ENCODE data around the gene RADIL.

- no peak for TF ChIP-seq CTCF (IDR thresholded peaks at IDR 0.05)
- TF ChIP-seq POLR2A (IDR thresholded peaks at IDR 0.05), result no peak
These were observed 50.8 kb downstream of the RADIL start for GRCh38 chr7:4832711-4833110.

All from heart left ventricle (tissue), 13 donors.